ENCODE data around the gene DCAF4.
"Not testable (repeated sequence)": the region's sequence is repeated elsewhere in the genome, so short reads cannot be mapped to it uniquely, and the experiment has no call there.

Gene DCAF4

GRCh38 chr14:72939630-72940029, 13.4 kb downstream of the DCAF4 start:
- no peak for DNase-seq

GRCh38 chr14:72941286-72941985, 15.2 kb downstream of the DCAF4 start:
- DNase-seq, result no peak

GRCh38 chr14:72942934-72943333, 16.7 kb downstream of the DCAF4 start:
- no peak for DNase-seq

GRCh38 chr14:72943876-72944430, 17.7 kb downstream of the DCAF4 start:
- DNase-seq, result no peak

- no peak for DNase-seq
Observed at GRCh38 chr14:72945356-72946027, 19.2 kb downstream of the DCAF4 start.

GRCh38 chr14:72946491-72946890, 20.2 kb downstream of the DCAF4 start:
- no peak for DNase-seq

GRCh38 chr14:72947366-72948160, 21.3 kb downstream of the DCAF4 start:
- no peak for DNase-seq

- DNase-seq, result peak; percentile 77
Observed at GRCh38 chr14:72948481-72949138, 22.3 kb downstream of the DCAF4 start.

- DNase-seq, result no peak
Observed at GRCh38 chr14:72952171-72952570, 25.9 kb downstream of the DCAF4 start.

- not testable (repeated sequence) for DNase-seq
Observed at GRCh38 chr14:72956741-72957140, 30.5 kb downstream of the DCAF4 start.

GRCh38 chr14:72957213-72957612, 30.9 kb downstream of the DCAF4 start:
- no peak for DNase-seq

- DNase-seq, result no peak
Observed at GRCh38 chr14:72958548-72958947, 32.3 kb downstream of the DCAF4 start.

- DNase-seq, result not testable (repeated sequence)
Observed at GRCh38 chr14:72961016-72961415, 34.8 kb downstream of the DCAF4 start.

- no peak for DNase-seq
Observed at GRCh38 chr14:72961579-72962335, 35.5 kb downstream of the DCAF4 start.

- not testable (repeated sequence) for DNase-seq
Observed at GRCh38 chr14:72962336-72962754, 36.1 kb downstream of the DCAF4 start.

GRCh38 chr14:72962829-72963312, 36.6 kb downstream of the DCAF4 start:
- peak; percentile 10 for DNase-seq

- DNase-seq, result no peak
Observed at GRCh38 chr14:72965249-72965648, 39.0 kb downstream of the DCAF4 start.

GRCh38 chr14:72966038-72966437, 39.8 kb downstream of the DCAF4 start:
- no peak for DNase-seq

- DNase-seq, result no peak
Observed at GRCh38 chr14:72968316-72968715, 42.1 kb downstream of the DCAF4 start.

- DNase-seq, result no peak
Observed at GRCh38 chr14:72970058-72970630, 43.9 kb downstream of the DCAF4 start.

- DNase-seq, result no peak
Observed at GRCh38 chr14:72970824-72971434, 44.7 kb downstream of the DCAF4 start.

Data from stimulated activated CD4-positive, alpha-beta T cell treated with anti-CD3 and anti-CD28 coated beads, Interleukin-15, amount 100 ng/mL, for 24 hours (primary cell).